HEK293 (cell line): ENCODE data around the gene GRAP2.
A peak's percentile ranks its signal among the peaks of the same experiment; 100 is the strongest.

Experiments used
- CTCF ChIA-PET: fragments of 350-600 bp; formaldehyde crosslinking; extraction: SDS; loops from one replicate; lab custom pipeline; 2021; ENCODE audit warnings: antibody characterized with exemption; lab: Yijun Ruan, JAX
- POLR2A ChIA-PET: fragments of 300-600 bp; formaldehyde crosslinking; extraction: SDS; loops from one replicate; lab custom pipeline; 2020; ENCODE audit warnings: antibody characterized with exemption, inconsistent platforms; lab: Yijun Ruan, JAX
- H3K27ac ChIP-seq: fragments of 200-500 bp; sonication (Bioruptor generic); 2 replicates; pipeline ENCODE4 v1.5.1; 2014; ENCODE audit warnings: low read depth, low read length, control low read depth, inconsistent platforms; ENCODE audit errors: extremely low read depth
- H3K36me3 ChIP-seq, 2 experiments: fragments of 200-500 bp in 1 of 2; sonication (Bioruptor generic) in 1 of 2; 1 replicate in 1 of 2; 2 replicates in 1 of 2; pipeline ENCODE4 v1.5.1; 2014 to 2017; ENCODE audit warnings: inconsistent platforms in 2 of 2, low read length in 2 of 2; ENCODE audit not compliant: control insufficient read depth in 2 of 2, insufficient read depth in 1 of 2
- H3K4me1 ChIP-seq: fragments of 200-500 bp; sonication (Bioruptor generic); 2 replicates; pipeline ENCODE4 v1.5.1; 2014; ENCODE audit warnings: mild to moderate bottlenecking, low read length, inconsistent platforms; ENCODE audit not compliant: control insufficient read depth, insufficient read depth
- H3K4me3 ChIP-seq: 2 replicates; pipeline ENCODE4 v1.5.1; 2011; ENCODE audit warnings: low read depth, mild to moderate bottlenecking, control low read depth, low read length, moderate library complexity
- H3K9me3 ChIP-seq: fragments of 200-500 bp; sonication (Bioruptor generic); 2 replicates; pipeline ENCODE4 v1.5.1; 2014; ENCODE audit warnings: low read depth, low read length, inconsistent platforms; ENCODE audit not compliant: control insufficient read depth, insufficient read depth
- PRDM1 ChIP-seq: fragments of 450-650 bp; formaldehyde crosslinking; IDR thresholded peaks from 2 replicates; pipeline ENCODE4; 2016; ENCODE audit warnings: missing biosample characterization, missing genetic modification characterization
- SP7 ChIP-seq: fragments of 450-650 bp; formaldehyde crosslinking; IDR thresholded peaks from 2 replicates; pipeline ENCODE4 v1.5.1; 2016; ENCODE audit warnings: missing biosample characterization, missing genetic modification characterization
- TRIM28 ChIP-seq: IDR thresholded peaks from 2 replicates; pipeline ENCODE4 v1.6.1; 2011; ENCODE audit warnings: low read length, control low read depth, borderline replicate concordance
- ZBTB8A ChIP-seq: fragments of 450-650 bp; formaldehyde crosslinking; IDR thresholded peaks from 2 replicates; pipeline ENCODE4 v1.5.1; 2016; ENCODE audit warnings: missing biosample characterization, missing genetic modification characterization
- ZNF132 ChIP-seq: fragments of 450-650 bp; formaldehyde crosslinking; IDR thresholded peaks from 2 replicates; pipeline ENCODE4 v1.5.1; 2017; ENCODE audit warnings: missing biosample characterization, missing genetic modification characterization, borderline replicate concordance
- ZNF341 ChIP-seq: fragments of 450-650 bp; formaldehyde crosslinking; IDR thresholded peaks from 2 replicates; pipeline ENCODE4; 2016; ENCODE audit warnings: low read depth, missing biosample characterization, missing genetic modification characterization
- ZNF433 ChIP-seq: fragments of 450-650 bp; formaldehyde crosslinking; IDR thresholded peaks from 2 replicates; pipeline ENCODE4 v1.5.1; 2016; ENCODE audit warnings: missing biosample characterization, missing genetic modification characterization, low read depth
- ZNF530 ChIP-seq: fragments of 450-650 bp; formaldehyde crosslinking; IDR thresholded peaks from 2 replicates; pipeline ENCODE4 v1.5.1; 2016; ENCODE audit warnings: low read depth, missing biosample characterization, missing genetic modification characterization
- ZNF585B ChIP-seq: fragments of 450-650 bp; formaldehyde crosslinking; IDR thresholded peaks from 2 replicates; pipeline ENCODE4 v1.5.1; 2016; ENCODE audit warnings: missing biosample characterization, missing genetic modification characterization
- ZNF596 ChIP-seq: fragments of 450-650 bp; IDR thresholded peaks from 2 replicates; pipeline ENCODE4 v1.5.0; 2018; ENCODE audit warnings: missing biosample characterization, mild to moderate bottlenecking, missing genetic modification characterization, moderate library complexity
- ZNF623 ChIP-seq: fragments of 450-650 bp; formaldehyde crosslinking; IDR thresholded peaks from 2 replicates; pipeline ENCODE4 v1.5.1; 2016; ENCODE audit warnings: missing biosample characterization, missing genetic modification characterization
- ZNF654 ChIP-seq: fragments of 450-650 bp; formaldehyde crosslinking; IDR thresholded peaks from 2 replicates; pipeline ENCODE4 v1.5.1; 2016; ENCODE audit warnings: low read depth, missing biosample characterization, missing genetic modification characterization
- ZNF692 ChIP-seq: fragments of 450-650 bp; formaldehyde crosslinking; IDR thresholded peaks from 2 replicates; pipeline ENCODE4 v1.5.1; 2016; ENCODE audit warnings: missing biosample characterization, missing genetic modification characterization
- ZSCAN4 ChIP-seq: fragments of 450-650 bp; formaldehyde crosslinking; IDR thresholded peaks from 2 replicates; pipeline ENCODE4 v1.5.1; 2017; ENCODE audit warnings: missing biosample characterization, missing genetic modification characterization
- TF ChIP-seq, protein P1 (sequence below): fragments of 450-650 bp; formaldehyde crosslinking; IDR thresholded peaks from 2 replicates; pipeline ENCODE4 v1.5.1; 2017; ENCODE audit warnings: missing biosample characterization, missing genetic modification characterization
- TF ChIP-seq, protein P2 (sequence below): fragments of 450-650 bp; formaldehyde crosslinking; IDR thresholded peaks from 2 replicates; pipeline ENCODE4 v1.5.1; 2016; ENCODE audit warnings: missing biosample characterization, missing genetic modification characterization
- TF ChIP-seq, protein P3 (sequence below): fragments of 450-650 bp; formaldehyde crosslinking; IDR thresholded peaks from 2 replicates; pipeline ENCODE4 v1.5.1; 2016; ENCODE audit warnings: missing biosample characterization, missing genetic modification characterization
- TF ChIP-seq, protein P4 (sequence below): fragments of 450-650 bp; formaldehyde crosslinking; IDR thresholded peaks from 2 replicates; pipeline ENCODE4 v1.5.1; 2017; ENCODE audit warnings: missing biosample characterization, missing genetic modification characterization

The GRAP2 gene

DNA sequence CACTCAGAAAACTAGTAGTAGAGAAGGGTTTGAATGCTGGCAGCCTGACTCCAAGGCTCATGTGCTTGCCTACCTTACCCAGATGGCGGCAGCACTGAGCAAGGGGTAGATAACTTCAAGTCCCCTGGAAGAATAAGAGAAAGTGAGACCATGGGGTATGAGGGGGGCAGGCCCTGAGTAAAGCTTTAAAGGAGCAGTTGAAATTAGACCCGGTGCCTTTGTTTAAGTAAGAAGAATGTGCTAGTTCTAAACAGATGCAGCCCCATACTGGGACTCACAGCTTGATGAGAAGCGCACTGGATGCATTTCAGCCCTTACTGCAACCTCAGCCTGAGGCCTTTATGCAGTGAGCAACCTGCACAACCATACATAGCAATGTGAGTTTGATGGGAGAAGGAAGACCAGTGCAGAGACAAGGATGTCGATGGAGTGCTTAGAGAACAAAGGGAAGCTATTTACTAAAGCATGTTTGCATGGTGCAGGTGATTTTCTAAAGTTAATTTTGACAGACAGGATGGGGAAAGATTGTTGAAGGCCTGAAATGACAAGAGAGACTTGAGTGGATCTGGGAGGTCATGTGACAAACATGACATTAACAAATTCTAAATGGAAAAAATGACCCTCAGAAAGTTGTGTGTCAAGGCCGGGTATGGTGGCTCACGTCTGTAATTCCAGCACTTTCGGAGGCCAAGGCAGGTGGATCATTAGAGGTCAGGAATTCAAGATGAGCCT, 32.2 kb downstream of the GRAP2 start:
- H3K27ac ChIP-seq, result no peak overlapping the region
- CTCF ChIA-PET, result interaction anchor here (0.6 to 3.7 kb wide), 28 partner anchors 9 to 394 kb away, joined by 3 to 36 read pairs (median 4); no protein-coding TSS in a partner anchor
- H3K36me3 ChIP-seq, result no peaks in the 10 kb centered on the region
- TF ChIP-seq, protein P1, sequence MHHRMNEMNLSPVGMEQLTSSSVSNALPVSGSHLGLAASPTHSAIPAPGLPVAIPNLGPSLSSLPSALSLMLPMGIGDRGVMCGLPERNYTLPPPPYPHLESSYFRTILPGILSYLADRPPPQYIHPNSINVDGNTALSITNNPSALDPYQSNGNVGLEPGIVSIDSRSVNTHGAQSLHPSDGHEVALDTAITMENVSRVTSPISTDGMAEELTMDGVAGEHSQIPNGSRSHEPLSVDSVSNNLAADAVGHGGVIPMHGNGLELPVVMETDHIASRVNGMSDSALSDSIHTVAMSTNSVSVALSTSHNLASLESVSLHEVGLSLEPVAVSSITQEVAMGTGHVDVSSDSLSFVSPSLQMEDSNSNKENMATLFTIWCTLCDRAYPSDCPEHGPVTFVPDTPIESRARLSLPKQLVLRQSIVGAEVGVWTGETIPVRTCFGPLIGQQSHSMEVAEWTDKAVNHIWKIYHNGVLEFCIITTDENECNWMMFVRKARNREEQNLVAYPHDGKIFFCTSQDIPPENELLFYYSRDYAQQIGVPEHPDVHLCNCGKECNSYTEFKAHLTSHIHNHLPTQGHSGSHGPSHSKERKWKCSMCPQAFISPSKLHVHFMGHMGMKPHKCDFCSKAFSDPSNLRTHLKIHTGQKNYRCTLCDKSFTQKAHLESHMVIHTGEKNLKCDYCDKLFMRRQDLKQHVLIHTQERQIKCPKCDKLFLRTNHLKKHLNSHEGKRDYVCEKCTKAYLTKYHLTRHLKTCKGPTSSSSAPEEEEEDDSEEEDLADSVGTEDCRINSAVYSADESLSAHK (tag by site-specific recombination), result no peak
- 0 out of 2 replicates have a peak, but pooled peaks have one; percentile 7 for TF ChIP-seq ZNF654 (tag by site-specific recombination)
- TF ChIP-seq, protein P2, sequence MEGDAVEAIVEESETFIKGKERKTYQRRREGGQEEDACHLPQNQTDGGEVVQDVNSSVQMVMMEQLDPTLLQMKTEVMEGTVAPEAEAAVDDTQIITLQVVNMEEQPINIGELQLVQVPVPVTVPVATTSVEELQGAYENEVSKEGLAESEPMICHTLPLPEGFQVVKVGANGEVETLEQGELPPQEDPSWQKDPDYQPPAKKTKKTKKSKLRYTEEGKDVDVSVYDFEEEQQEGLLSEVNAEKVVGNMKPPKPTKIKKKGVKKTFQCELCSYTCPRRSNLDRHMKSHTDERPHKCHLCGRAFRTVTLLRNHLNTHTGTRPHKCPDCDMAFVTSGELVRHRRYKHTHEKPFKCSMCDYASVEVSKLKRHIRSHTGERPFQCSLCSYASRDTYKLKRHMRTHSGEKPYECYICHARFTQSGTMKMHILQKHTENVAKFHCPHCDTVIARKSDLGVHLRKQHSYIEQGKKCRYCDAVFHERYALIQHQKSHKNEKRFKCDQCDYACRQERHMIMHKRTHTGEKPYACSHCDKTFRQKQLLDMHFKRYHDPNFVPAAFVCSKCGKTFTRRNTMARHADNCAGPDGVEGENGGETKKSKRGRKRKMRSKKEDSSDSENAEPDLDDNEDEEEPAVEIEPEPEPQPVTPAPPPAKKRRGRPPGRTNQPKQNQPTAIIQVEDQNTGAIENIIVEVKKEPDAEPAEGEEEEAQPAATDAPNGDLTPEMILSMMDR, result peak; percentile 37; the same call in 1 of the 2 replicates
- TF ChIP-seq ZBTB8A (tag by site-specific recombination), result no peak
- no peak for TF ChIP-seq ZNF341 (tag by site-specific recombination)
- no peaks in the 10 kb centered on the region for H3K4me1 ChIP-seq
- no peak overlapping the region for H3K4me3 ChIP-seq
- H3K9me3 ChIP-seq, result no peaks in the 10 kb centered on the region
- POLR2A ChIA-PET, result interaction anchor here (1.3 kb wide), 1 partner anchor 10 kb away, joined by 3 read pairs; no protein-coding TSS in a partner anchor

- H3K27ac ChIP-seq, result no peak overlapping the region
- H3K4me3 ChIP-seq, result no peak overlapping the region
- CTCF ChIA-PET, result interaction anchor here (0.6 to 3.7 kb wide), 16 partner anchors 9 to 395 kb away, joined by 3 to 36 read pairs (median 5); no protein-coding TSS in a partner anchor
- H3K4me1 ChIP-seq, result no peaks in the 10 kb centered on the region
- POLR2A ChIA-PET, result no interaction called here
- no peaks in the 10 kb centered on the region for H3K9me3 ChIP-seq
- TF ChIP-seq PRDM1, result peak; percentile 72
- TF ChIP-seq ZSCAN4 (tag by site-specific recombination), result no peak
- no peaks in the 10 kb centered on the region for H3K36me3 ChIP-seq
These were observed 32.9 kb downstream of the GRAP2 start for GRCh38 chr22:39933741-39934140.

GRCh38 chr22:39935116-39935515, 34.2 kb downstream of the GRAP2 start:
- POLR2A ChIA-PET, result no interaction called here
- Histone ChIP-seq H3K27ac (no peak overlapping the region), H3K36me3 (no peaks in the 10 kb centered on the region), H3K4me3 (no peak overlapping the region), H3K4me1 (no peaks in the 10 kb centered on the region), H3K9me3 (no peaks in the 10 kb centered on the region)
- CTCF ChIA-PET, result interaction anchor here (0.6 to 3.7 kb wide), 6 partner anchors 10 to 314 kb away, joined by 3 to 36 read pairs (median 4); no protein-coding TSS in a partner anchor
- no peak for TF ChIP-seq ZNF692 (tag by site-specific recombination)
- TF ChIP-seq, protein P3, sequence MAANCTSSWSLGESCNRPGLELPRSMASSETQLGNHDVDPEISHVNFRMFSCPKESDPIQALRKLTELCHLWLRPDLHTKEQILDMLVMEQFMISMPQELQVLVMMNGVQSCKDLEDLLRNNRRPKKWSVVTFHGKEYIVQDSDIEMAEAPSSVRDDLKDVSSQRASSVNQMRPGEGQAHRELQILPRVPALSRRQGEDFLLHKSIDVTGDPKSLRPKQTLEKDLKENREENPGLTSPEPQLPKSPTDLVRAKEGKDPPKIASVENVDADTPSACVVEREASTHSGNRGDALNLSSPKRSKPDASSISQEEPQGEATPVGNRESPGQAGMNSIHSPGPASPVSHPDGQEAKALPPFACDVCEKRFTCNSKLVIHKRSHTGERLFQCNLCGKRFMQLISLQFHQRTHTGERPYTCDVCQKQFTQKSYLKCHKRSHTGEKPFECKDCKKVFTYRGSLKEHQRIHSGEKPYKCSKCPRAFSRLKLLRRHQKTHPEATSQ (tag by site-specific recombination), result no peak
- no peak for TF ChIP-seq SP7 (tag by site-specific recombination)
- no peak for TF ChIP-seq TRIM28
- no peak for TF ChIP-seq ZNF596 (tag by site-specific recombination)
- no peak for TF ChIP-seq ZNF433 (tag by site-specific recombination)
- no peak for TF ChIP-seq ZNF623 (tag by site-specific recombination)
- no peak for TF ChIP-seq ZNF585B (tag by site-specific recombination)
- TF ChIP-seq ZNF132 (tag by site-specific recombination), result no peak
- TF ChIP-seq ZNF530 (tag by site-specific recombination), result no peak
- TF ChIP-seq, protein P4, sequence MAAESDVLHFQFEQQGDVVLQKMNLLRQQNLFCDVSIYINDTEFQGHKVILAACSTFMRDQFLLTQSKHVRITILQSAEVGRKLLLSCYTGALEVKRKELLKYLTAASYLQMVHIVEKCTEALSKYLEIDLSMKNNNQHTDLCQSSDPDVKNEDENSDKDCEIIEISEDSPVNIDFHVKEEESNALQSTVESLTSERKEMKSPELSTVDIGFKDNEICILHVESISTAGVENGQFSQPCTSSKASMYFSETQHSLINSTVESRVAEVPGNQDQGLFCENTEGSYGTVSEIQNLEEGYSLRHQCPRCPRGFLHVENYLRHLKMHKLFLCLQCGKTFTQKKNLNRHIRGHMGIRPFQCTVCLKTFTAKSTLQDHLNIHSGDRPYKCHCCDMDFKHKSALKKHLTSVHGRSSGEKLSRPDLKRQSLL (tag by site-specific recombination), result no peak
